Testis (tissue), 3 donors: ENCODE data around the gene CHST12. TPM values are rescaled to one million over a fixed set of nuclear protein-coding genes. Genes with fewer than 3 reads are reported as not detected.

Experiments
- DNase-seq: peaks from one replicate; pipeline ENCODE4 v3.0.0-alpha.2; 2019
- H3K27ac ChIP-seq, 2 donors: fragments of 200-600 bp; sonication (generic); one replicate each; pipeline ENCODE4 v1.5.1; 2019
- H3K27me3 ChIP-seq: fragments of 200-600 bp; sonication (generic); one replicate; pipeline ENCODE4 v1.5.1; 2019
- H3K36me3 ChIP-seq: fragments of 200-600 bp; sonication (generic); one replicate; pipeline ENCODE4 v1.5.1; 2017; ENCODE audit warnings: low read depth; ENCODE audit errors: missing control alignments
- H3K4me1 ChIP-seq: fragments of 200-600 bp; sonication (generic); one replicate; pipeline ENCODE4 v1.5.1; 2019
- H3K4me3 ChIP-seq, 2 donors: fragments of 200-600 bp; sonication (generic); one replicate each; pipeline ENCODE4 v1.5.1; 2017 to 2019
- H3K9me3 ChIP-seq: fragments of 200-600 bp; sonication (generic); one replicate; pipeline ENCODE4 v1.5.1; 2017
- CTCF ChIP-seq, 3 experiments: fragments of 450-650 bp in 2 of 3; fragments of 200-600 bp in 1 of 3; sonication (generic) in 1 of 3; IDR thresholded peaks; one replicate each; pipeline ENCODE4 v1.5.1; 2016 to 2019; ENCODE audit warnings: antibody characterized with exemption in 3 of 3, mild to moderate bottlenecking in 2 of 3, moderate library complexity in 1 of 3
- POLR2A ChIP-seq: fragments of 450-650 bp; IDR thresholded peaks from one replicate; pipeline ENCODE4 v1.6.1; 2017; ENCODE audit warnings: antibody characterized with exemption, mild to moderate bottlenecking, moderate library complexity
- WGBS, 2 donors: methylation state at CpG; one replicate each; pipeline ENCODE4 v1.1.5; 2018; 5-methylcytosine and 5-hydroxymethylcytosine counted together
- intact Hi-C: fragments of 100-400 bp; cut with DNase I; formaldehyde crosslinking; loops from one replicate; pipeline ENCODE4 v1.15.1; 2023; ENCODE audit warnings: low total_unique reads
- polyA plus RNA-seq: library from polyadenylated mRNA; stranded (reverse); fragments of 350-450 nt; fragmentation: Illumina TruSeq; extraction: RNeasy Lipid Tissue Mini Kit (QIAGEN cat#74804); gene quantifications from one replicate; pipeline ENCODE4 v1.2.3, GENCODE V29; 2014; ENCODE audit warnings: low read depth, low replicate concordance; ENCODE audit not compliant: insufficient read depth
- total RNA-seq, 2 donors: library from RNA; depleted of rRNA; stranded (reverse); fragments of >200 nt; gene quantifications; one replicate each; pipeline ENCODE4 v1.2.3, GENCODE V29; 2016

CHST12 gene
- total and polyA plus RNA-seq, 3 donors from 2014 or later, result 15.3 to 42.1 (median 42.0) TPM

GRCh38 chr7:2403718-2404648, 572 bp downstream of the CHST12 start:
- peak overlapping the region; percentile 88 to 92 for H3K4me3 ChIP-seq
- no peaks in the 10 kb centered on the region for H3K9me3 ChIP-seq
- DNase-seq, result peak; percentile 42
- 0 to 1% methylated on average over 2 to 58 of the region's 71 CpGs for WGBS, 2 donors
- H3K4me1 ChIP-seq, result peaks cover 54% of the 10 kb centered on the region
- H3K27ac ChIP-seq, result peak overlapping the region; percentile 83 to 86
- no peaks in the 10 kb centered on the region for H3K36me3 ChIP-seq
- intact Hi-C loops, result no loop called here
- H3K27me3 ChIP-seq, result no peaks in the 10 kb centered on the region
- TF ChIP-seq POLR2A, result no peak
- no peak for TF ChIP-seq CTCF (IDR thresholded peaks at IDR 0.05)

GRCh38 chr7:2404714-2405119, 1.3 kb downstream of the CHST12 start:
- H3K4me1 ChIP-seq, result peaks cover 52% of the 10 kb centered on the region

GRCh38 chr7:2405201-2405600, 1.8 kb downstream of the CHST12 start:
- no peak overlapping the region for H3K27ac ChIP-seq
- DNase-seq, result no peak
- H3K27me3 ChIP-seq, result no peaks in the 10 kb centered on the region
- TF ChIP-seq CTCF (IDR thresholded peaks at IDR 0.05) (no peak), POLR2A (no peak)
- H3K4me3 ChIP-seq, result no peak overlapping the region
- H3K9me3 ChIP-seq, result no peaks in the 10 kb centered on the region
- 75 to 86% methylated on average over 10 of the region's 10 CpGs for WGBS, 2 donors
- intact Hi-C loops, result no loop called here
- H3K36me3 ChIP-seq, result no peaks in the 10 kb centered on the region
- H3K4me1 ChIP-seq, result peaks cover 50% of the 10 kb centered on the region

More at GRCh38 chr7:2404714-2405119, 1.3 kb downstream of the CHST12 start:
- no peaks in the 10 kb centered on the region for H3K9me3 ChIP-seq
- intact Hi-C loops, result no loop called here
- WGBS, 2 donors, result 40 to 49% methylated on average over 12 of the region's 12 CpGs
- peak overlapping the region; percentile 88 to 92 for H3K4me3 ChIP-seq
- H3K27ac ChIP-seq, result peak overlapping the region; percentile 83 to 86
- DNase-seq, result no peak
- no peaks in the 10 kb centered on the region for H3K36me3 ChIP-seq
- no peaks in the 10 kb centered on the region for H3K27me3 ChIP-seq
- no peak for TF ChIP-seq POLR2A
- no peak for TF ChIP-seq CTCF (IDR thresholded peaks at IDR 0.05)

- H3K4me1 ChIP-seq, result peaks cover 48% of the 10 kb centered on the region
- TF ChIP-seq CTCF (IDR thresholded peaks at IDR 0.05) (no peak), POLR2A (no peak)
- no peaks in the 10 kb centered on the region for H3K9me3 ChIP-seq
- 76 to 77% methylated on average over 21 of the region's 21 CpGs for WGBS, 2 donors
- no peak overlapping the region for H3K27ac ChIP-seq
- DNase-seq, result no peak
- no peaks in the 10 kb centered on the region for H3K36me3 ChIP-seq
- intact Hi-C loops, result no loop called here
- H3K4me3 ChIP-seq, result no peak overlapping the region
- H3K27me3 ChIP-seq, result no peaks in the 10 kb centered on the region
Measured at GRCh38 chr7:2405601-2406345, 2.4 kb downstream of the CHST12 start.
